SHP77 treated with DMSO at 0.1 percent for 48 hours (cell line): ENCODE measurements around the gene ILK.

Experiments
- DNase-seq: peaks from one replicate; lab custom pipeline; 2025; lab: John Stamatoyannopoulos, UW

ILK gene

DNA sequence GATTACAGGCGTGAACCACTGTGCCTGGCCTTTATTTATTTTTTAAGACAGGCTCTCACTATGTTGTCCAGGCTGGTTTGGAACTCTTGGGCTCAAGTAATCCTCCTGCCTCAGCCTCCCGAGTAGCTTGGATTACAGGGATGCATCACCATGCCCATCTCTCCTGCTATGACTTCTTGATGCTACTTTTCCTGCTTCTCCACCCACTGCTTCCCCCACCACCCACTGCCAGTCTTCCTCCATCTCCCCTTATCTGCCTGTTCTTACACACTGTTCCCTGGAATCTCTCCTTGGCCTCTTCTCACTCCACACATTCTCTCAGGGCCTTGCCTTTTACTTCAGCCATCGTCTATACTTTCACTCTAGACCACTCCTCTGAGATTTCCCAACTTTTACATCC lies 32.9 kb downstream of the ILK start:
- DNase-seq = no peak

DNA sequence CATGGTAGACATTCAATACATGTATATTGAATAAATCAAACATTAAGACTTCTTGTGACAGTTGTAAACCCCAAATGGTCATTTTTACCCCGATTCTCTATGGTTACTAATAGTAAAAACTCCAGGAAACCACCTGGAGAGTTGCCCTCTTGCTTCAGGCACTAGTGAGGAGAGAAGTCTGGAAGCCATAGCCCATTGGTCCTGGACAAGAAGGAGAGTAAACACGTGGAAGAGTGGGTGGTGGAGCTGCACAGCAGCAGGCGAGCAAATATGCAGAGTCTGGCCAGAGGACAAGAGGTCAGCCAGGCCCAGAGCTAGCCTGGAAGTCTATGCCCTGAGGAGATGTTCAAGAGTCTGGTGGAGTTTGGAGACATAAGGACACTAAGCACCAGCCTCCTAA lies 34.3 kb downstream of the ILK start:
- DNase-seq = no peak

DNA sequence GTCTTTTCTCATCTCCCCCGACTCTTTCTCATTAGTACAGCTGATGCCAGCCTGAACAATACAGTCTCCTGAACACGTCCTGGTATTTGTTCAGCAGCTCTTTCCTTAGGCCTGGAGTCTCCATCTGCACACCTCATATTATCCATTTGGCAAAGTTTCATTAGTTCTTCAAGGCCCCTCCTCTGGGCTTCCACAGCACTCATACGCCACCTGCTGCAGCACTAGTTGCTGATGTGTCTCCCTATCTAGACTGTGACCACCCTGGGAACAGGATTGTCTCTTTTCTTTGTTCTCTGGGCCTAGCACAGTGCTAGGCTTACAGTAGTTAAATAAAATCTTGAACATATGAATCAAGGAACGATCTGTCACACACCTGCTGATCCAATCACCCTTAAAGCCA lies 34.9 kb downstream of the ILK start:
- DNase-seq = no peak

DNA sequence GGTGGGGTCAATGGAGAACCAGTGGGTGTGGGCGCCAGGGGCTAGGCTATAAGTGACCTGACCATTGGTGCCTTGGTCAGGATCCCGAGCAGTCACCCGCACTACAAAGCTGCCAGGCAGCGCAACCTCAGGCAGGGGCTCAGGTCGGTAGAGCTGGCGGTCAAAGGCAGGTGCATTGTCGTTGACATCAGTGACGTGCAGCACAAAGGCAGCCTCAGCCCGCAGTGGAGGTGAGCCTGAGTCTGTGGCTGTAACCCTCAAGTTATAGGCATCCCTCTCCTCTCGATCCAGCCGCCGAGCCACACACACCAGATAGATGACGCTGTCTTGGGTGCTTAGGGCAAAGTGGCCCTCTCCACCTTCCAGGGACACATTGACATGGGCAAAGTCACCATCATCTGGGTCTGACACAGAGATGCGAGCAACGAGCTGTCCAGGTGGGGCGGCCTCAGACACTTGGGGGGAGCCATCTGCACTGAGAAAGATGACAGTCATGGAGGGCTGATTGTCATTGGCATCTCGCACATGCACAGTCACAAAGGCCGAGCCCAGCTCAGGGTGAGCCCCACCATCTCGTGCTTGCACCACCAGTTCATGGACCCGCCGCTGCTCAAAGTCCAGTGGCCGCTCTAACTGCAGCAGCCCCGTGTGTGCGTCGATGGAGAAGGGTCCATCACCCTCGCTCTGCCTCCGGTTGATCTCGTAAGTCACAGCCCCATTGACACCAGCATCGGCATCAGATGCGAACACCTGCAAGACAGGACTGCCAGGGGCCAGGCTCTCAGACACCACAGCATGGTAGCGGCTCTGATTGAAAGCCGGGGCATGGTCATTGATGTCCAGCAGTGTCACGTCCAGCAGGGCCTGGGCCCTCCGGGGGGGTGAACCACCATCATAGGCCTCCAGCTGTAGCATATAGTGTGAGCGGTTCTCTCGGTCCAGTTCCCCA lies 36.7 kb downstream of the ILK start:
- no peak for DNase-seq

DNA sequence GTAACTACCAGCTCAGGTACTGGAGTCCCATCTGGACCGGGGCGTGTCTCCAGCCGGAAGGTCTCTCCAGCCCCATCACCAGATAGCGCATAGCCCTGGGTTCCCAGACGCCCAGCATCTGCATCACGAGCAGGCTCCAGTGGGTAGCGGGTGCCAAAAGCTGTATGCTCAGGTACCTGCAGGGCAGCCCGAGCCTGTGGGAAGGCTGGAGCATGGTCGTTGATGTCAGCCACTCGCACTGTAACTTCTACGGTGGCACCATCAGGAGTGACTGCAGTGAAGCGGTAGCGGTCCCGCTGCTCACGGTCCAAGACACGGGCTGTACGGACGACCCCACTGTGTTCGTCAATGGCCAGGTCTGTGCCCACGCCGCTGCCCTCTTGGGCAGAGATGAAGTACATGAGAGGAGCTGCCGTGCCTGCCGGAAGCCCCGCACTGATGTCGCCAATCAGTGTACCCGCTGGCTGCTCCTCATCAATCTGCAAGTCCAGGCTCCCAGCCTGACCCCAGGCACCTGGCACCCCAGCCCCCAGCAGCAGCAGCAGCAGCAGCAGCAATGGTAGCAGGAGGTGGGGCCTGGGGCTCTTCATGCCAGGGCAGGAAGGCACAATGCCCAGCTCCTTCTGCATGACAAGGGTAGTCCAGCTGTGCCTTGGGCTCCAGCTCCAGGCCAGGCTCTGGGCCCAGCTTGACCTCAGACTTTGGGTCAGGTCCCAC lies 37.6 kb downstream of the ILK start:
- DNase-seq = no peak

DNA sequence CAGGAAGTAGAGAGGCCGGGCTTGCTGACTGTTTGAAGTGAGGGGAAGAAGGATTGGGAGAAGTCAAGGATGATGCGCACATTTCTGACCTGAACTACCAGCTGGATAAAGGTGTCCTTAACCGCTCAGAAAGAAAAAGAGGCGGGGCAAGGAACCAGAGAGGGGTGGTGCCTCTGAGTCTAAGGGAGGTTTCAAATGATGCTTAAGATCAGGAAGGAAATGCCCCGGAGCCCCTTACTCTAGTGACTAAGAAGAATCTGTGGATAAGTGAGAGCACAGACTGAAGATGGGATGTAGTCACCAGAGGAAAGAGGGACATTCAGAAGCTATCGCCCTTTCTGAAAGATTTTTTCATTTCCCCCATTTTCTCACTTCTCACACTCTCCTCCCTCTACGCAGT lies 39.4 kb downstream of the ILK start:
- DNase-seq = no peak

DNA sequence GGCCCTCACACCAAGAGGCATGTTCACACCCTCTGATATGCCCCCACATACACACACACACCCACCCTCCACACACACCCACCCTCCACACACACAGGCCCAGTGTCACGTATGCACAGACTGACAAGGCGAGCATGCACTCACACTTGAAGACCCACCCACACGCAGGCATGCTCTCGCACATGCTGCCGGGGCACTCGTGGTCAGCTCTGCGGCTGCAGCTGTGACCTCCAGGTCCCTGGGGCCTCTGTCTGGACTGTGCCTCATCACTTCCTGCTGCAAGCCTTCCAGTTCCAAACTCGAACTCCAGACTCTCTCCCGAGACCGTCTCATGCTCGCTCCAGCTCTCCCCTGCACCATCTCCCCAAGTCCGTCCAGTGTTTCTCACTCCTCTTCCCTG lies 42.5 kb downstream of the ILK start:
- DNase-seq = no peak

DNA sequence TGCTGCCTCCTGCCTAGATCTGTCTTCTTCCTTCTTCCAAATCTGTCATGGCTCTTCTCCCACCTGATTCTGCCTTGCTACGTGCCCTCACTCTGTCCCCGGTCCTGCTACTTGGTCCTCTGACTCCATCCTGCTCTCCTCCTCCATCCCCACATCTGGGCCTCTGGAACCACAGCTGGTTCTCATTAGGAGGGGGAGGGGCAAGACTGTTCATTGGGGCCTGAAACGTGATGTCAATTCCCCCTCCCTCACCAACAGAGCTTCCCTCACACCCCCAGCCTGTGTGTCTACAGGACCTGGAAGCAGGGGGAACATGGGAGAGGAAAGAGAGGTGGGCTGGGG lies 43.0 kb downstream of the ILK start:
- no peak for DNase-seq

DNA sequence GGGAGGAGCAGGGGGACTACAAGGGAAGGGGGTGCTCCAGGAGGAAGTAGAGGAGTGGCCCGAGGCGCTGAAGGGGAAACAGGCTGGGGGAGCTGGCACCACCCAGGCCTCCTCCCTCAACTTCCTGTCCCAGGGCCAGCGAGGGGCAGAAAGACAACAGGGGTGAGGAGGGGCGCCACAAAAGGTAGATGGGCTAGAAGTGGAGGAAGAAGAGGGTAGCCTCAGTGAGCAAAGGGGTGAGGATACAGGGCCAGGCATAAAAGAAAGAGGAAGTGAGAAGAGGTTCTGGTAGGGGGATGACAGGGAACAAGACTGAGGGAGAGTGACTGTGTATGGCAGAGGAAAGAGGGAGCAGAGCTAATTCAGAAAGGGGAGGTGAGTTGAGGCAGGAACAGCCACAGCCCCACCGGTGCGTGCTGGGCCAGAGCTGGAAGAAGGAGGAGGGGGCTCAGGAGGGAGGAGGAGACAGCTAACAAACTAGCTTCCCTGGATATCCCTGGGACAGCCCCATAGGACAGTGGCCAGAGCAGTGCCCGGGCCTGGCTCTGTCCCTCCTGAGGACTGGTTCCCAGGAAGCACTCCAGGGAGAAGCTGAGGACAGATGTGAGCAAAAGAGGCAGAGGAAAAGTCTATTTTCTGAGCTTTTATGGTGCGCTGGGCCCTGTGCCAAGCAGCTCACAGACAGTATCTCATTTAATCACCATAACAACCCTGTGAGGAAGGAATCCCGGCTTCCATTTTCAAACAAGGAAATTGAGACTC lies 43.5 kb downstream of the ILK start:
- no peak for DNase-seq

DNA sequence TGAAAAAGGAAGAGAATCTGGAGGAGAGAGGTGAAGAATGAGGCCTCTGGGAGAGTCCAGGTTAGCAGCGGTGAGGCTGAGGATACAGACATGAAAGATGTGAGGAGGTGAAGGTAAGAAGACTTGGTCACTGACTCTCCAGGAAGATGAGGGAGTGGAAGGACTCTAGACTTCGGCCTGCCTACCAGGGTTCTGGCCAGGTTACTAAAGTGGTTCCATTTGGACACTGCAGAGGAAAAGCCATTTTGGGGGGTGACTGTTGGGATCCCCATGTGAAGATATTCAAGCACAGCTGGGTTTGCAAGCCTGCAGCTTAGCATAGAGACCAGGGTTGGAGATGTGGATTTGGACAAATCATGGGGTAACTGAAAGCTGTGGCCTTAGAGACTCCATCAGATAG lies 44.3 kb downstream of the ILK start:
- no peak for DNase-seq

DNA sequence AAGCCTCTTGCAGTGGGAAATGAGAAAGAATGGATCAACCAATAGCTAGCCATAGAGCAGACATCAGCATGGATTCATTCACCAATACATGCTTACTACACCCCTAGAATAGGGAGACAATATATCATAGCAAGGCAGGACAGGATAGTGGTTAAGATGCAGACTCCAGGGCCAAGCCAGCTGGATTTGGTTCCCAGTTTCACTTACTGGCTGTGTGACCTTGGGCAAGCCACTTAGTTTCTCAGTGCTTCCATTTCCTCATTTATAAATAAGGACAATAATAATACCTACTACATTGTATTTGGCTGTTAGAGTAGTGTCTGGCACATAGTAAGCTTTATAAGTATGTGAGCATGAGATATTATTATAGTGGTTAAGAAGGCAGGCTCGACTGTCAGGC lies 44.9 kb downstream of the ILK start:
- DNase-seq = no peak

DNA sequence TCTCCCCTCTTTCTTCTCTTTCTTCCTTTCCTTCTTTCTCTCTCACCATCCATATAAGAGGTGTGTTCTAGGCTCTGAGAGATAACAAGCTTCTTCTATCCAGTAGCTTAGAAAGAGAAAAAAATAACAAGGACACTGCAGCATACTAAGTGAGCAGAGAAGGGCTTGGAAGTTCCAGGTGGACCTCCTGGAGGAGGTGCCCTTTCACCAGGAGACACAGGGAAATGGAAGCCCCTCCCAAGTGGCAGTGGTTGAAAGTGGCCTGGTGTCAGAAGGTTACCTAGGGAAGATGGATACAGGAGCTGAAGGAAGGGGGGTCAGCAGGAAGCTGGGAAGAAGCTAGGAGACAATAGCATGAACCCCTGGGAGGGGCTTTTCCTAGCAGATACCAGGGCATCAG lies 46.5 kb downstream of the ILK start:
- no peak for DNase-seq

DNA sequence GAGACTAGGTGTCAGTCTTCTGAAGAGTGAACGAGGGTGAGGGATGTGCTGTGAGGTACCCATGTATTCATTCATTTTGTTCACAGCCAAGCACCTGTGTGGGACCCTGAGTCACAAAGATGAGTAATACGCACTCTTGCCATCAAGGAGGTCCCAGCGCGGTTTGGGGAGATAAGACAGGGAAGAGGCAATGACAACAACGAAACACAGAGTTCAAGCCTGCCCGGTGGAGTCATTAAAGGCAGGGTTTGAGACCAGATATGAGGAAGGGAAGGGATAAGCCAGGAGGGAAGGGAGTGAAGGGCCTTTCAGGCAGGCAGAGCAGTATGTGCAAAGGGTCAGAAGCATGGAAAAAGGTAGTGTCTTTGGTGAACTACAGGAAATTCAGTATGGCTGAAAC lies 47.4 kb downstream of the ILK start:
- DNase-seq = no peak

DNA sequence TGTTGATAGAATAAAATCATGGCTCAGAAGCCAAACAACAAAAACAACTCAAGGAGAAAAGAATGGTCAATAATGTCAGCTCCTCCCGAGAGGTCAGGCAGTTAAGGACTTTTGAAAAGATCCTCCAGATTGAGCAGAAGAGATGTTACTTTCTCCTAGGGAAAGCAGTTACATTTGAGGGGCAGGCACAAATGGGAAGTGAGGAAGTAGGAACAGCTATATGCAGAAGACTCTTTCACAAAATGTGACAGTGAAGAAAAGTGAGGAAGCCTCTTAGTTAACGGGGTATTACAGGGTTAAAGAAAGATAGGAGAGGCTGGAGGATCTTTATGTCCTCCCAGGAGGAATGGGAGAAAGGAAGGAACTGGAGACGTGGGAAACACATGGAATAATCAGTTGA lies 48.6 kb downstream of the ILK start:
- no peak for DNase-seq

DNA sequence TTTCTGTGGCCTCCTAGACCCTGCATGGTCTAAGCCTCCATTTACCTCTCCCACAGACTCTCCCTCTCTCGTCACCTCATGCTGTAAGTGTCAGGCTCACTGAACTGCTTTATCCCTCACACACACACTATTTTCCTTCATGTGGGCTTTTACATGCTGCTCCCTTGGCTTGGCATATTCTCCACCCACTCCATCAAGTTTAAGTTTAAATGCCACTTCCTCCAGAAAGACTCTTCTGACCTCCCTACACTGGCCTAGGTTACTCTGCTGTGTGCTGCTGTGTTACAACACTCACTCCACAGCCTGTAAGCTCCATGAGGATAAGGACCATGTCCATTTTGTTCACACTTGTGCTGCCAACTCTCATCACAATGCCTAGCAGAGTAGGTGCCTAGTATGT lies 49.5 kb downstream of the ILK start:
- DNase-seq = no peak

DNA sequence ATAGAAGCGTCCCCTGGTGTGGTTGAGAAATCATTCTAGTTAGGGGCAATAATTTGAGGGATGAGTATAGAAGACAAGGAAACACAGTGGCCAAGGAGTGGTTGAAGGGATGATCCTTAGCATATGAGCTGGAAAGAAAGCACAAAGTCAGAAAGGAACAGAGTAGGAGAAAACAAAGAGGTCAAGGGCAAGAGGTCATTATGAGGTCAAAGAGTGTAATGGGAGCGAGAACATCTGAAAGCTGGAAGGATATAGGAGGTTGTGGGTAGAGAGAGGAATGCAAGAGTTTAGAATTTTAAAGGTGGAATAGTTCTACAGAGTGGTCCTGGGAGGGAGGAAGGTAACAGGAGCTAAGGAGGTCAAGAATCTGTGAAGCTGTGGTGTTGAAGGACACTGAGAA lies 50.1 kb downstream of the ILK start:
- DNase-seq = no peak

DNA sequence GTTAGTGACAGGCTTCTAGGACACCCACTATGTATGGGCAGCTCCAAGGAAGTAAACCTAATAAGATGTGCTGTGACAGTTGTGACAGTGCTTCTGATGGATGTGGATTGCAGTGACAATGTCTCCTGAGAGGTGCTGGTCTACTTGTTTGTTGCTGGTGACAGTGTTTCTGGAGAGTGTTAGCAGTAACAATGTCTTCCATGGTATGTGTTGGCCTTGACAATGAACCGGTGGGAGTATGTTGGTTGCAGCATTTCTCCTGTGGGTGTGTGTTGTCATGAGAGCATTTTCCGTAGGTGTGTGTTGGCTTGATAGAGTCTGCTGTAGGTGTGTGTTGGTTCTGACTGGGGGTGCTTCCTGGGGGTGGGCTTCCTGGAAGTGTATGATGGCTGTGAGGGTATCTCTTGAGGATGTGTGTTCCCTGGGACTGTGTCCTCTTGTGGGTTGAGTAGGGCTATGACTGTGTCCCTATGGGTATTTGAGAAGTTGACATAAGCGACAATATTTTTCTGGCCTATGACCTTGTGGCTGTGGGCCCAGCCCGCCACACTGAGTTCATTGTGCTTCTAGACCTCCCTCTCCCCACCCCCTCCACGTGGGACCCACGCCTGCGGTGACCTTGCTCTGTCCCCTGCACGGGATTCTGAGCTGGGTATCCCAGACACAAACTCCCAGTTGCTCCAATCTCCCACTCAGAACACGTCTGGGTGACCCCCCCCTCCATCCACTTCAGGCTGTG lies 50.9 kb downstream of the ILK start:
- no peak for DNase-seq

DNA sequence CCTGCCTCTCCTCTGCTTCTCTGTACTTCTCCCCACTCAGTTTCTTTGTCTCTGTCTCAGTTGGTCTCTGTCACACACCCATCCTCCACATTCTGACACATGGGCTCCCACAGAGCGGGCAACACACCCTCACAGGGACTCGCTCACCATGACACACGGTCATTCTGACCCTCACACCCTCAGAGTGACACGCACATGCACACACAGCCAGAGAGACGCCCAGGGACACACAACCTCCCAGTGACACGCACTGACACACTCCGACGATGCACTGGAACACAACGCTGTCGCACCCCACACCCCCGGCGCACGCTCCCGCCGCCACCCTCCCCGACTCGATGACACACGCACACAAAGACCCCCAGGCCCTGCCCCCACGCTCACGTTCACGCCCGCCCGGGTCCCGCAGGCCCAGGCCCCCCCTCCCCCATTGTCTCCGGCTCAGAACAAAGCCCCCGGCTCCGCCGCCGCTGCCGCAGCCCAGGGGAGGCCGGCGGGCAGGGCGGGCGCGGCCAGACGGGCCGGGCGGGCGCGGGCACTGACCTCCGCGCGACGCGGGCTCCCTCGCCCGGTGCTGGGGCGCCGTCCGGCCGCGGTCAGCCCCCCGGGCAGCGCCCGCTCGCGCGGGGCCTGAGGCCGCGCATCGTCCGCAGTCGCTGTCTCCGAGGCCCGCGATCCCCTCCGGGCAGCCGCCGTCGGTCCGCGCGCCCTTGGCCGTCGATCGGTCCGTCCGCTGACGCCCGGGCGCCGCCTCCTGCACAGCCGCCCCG lies 51.6 kb downstream of the ILK start:
- DNase-seq = no peak

DNA sequence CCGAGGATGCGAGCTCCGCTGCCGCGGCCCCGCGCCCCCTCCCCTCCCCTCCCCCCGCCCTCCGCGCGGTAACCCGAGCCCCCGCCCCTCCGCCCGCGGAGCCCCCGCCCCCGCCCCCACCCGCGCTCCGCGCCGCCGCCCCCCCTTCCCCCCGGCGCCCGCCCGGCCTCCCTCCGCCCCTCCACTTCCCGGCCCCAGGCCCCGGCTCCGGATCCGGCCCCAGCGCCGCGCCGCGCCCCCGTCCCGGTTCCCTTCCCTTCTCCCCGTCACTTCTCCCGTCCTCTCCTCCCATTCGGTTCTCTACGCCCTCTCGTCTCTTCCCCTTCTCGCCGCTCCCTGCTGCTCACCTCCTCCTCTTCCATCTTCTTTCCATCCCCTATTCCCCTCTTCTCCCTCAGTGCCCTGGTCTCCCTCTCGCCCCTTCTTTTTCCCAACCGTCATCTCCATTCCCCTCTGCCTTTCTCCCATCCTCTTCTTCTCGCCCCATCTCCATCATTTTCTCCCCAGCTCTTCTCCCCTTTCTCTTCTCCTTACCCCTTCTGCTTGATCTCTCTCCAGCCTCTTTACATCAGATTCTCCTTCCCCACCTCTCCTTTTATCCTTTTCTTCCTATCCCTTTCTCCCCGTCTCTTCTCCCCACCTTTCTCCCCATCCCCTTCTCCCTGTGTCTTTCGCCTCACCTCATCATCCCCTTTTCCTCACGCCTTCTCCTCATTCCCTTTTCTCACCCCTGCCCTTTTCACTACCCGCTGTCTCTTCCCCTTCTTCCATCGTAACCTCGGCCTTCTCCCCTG lies 52.4 kb downstream of the ILK start, which contains the start of gene DCHS1:
Gene DCHS1, minus strand, starts transcription at position 20 of the 794 bp plus-strand sequence. CDS start 14,196 bp downstream, outside the sequence.
- no peak for DNase-seq

DNA sequence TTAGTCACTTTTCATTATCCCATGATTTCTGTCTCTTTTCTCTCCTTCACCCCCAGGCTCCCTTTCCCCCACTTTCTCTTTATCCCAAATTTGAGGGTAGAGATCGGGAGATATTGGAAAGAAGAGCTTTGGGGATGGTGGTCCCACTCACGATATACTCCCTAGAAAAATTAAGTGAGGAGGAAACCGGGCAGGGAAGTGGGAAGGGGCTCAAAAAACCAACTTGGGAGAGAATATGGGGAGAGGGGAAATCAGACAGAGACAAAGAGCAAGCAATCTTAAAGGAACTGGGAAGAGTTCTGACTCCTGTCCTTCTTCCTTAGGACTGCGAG lies 53.0 kb downstream of the ILK start:
- no peak for DNase-seq

DNA sequence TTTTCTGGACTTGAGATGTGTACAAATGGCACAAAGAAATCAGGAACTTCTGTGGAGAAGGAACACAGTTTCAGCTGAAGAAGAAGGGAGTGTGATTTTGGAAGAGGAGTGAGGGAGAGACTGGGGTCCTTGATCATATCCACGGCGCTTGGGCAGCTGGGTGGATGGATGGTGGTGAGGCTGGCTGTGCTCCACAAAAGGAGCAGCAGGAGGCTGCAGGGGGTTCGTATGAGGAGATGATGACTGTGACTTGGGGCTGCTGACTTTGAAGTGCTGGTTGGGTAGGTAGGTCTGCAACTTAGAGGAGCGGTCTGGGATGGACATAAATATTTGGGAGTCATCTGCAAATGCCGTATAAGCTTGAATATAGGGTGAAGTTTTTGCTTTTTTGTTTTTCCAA lies 53.4 kb downstream of the ILK start:
- no peak for DNase-seq
